ENCODE results near the gene TMA7B. TPM values are rescaled to one million over a fixed set of nuclear protein-coding genes. Genes with fewer than 3 reads are reported as not detected.

The TMA7B gene
- total RNA-seq, 3 donors from 2014 or later = 0.16 TPM; not detected in 2

- no peak overlapping the region for H3K4me3 ChIP-seq
- intact Hi-C loops (cut with DNase I; ENCODE audit: low total_unique reads) = no loop called here
- H3K36me3 ChIP-seq = no peaks in the 10 kb centered on the region
- no peaks in the 10 kb centered on the region for H3K27me3 ChIP-seq
- DNase-seq (ENCODE audit: low spot score in 2 of 2) = peak; percentile 66
- no peaks in the 10 kb centered on the region for H3K9me3 ChIP-seq
- TF ChIP-seq POLR2AphosphoS5 (IDR thresholded peaks at IDR 0.05) (peak in 1 of 3 donors; percentile 18), POLR2A (IDR thresholded peaks at IDR 0.05) (no peak)
- H3K27ac ChIP-seq = peak overlapping the region; percentile 73
- peaks cover 0 to 11% of the 10 kb centered on the region in 2 donors for H3K4me1 ChIP-seq
Measured at GRCh38 chr22:39967996-39968972, 8.1 kb downstream of the TMA7B start.

DNA sequence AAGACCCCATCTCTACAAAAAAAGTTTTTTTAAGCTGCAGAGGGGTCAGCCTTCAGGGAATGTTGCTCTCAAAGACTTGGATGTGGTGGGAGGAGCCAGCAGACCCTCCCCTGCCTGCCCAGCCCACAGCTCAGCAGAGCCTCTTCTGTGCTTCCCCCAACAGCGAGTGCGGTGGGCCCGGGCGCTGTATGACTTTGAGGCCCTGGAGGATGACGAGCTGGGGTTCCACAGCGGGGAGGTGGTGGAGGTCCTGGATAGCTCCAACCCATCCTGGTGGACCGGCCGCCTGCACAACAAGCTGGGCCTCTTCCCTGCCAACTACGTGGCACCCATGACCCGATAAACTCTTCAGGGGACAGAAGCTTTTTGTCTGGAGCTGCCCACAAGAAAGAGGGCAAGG, 10.5 kb downstream of the TMA7B start:
- H3K36me3 ChIP-seq = no peaks in the 10 kb centered on the region
- intact Hi-C loops (cut with DNase I; ENCODE audit: low total_unique reads) = no loop called here
- no peak overlapping the region for H3K4me3 ChIP-seq
- no peaks in the 10 kb centered on the region for H3K27me3 ChIP-seq
- TF ChIP-seq POLR2AphosphoS5 (IDR thresholded peaks at IDR 0.05) = no peak
- TF ChIP-seq POLR2A (IDR thresholded peaks at IDR 0.05) = no peak
- no peak for TF ChIP-seq CTCF (IDR thresholded peaks at IDR 0.05)
- no peak overlapping the region for H3K27ac ChIP-seq
- no peaks in the 10 kb centered on the region for H3K9me3 ChIP-seq
- H3K4me1 ChIP-seq = peaks cover 0 to 11% of the 10 kb centered on the region in 2 donors
- no peak for DNase-seq (ENCODE audit: low spot score in 2 of 2)

- no peaks in the 10 kb centered on the region for H3K4me1 ChIP-seq
- TF ChIP-seq POLR2AphosphoS5 (IDR thresholded peaks at IDR 0.05) (no peak), CTCF (IDR thresholded peaks at IDR 0.05) (no peak), POLR2A (IDR thresholded peaks at IDR 0.05) (no peak)
- no peaks in the 10 kb centered on the region for H3K36me3 ChIP-seq
- intact Hi-C loops (cut with DNase I; ENCODE audit: low total_unique reads) = no loop called here
- no peaks in the 10 kb centered on the region for H3K27me3 ChIP-seq
- H3K27ac ChIP-seq = no peak overlapping the region
- H3K4me3 ChIP-seq = no peak overlapping the region
- DNase-seq (ENCODE audit: low spot score in 2 of 2) = no peak
- H3K9me3 ChIP-seq = no peaks in the 10 kb centered on the region
Measured at GRCh38 chr22:39972641-39973040, 12.4 kb downstream of the TMA7B start.

- H3K27me3 ChIP-seq = no peaks in the 10 kb centered on the region
- H3K36me3 ChIP-seq = no peaks in the 10 kb centered on the region
- intact Hi-C loops (cut with DNase I; ENCODE audit: low total_unique reads) = no loop called here
Measured at GRCh38 chr22:39973656-39974055, 13.5 kb downstream of the TMA7B start.

DNA sequence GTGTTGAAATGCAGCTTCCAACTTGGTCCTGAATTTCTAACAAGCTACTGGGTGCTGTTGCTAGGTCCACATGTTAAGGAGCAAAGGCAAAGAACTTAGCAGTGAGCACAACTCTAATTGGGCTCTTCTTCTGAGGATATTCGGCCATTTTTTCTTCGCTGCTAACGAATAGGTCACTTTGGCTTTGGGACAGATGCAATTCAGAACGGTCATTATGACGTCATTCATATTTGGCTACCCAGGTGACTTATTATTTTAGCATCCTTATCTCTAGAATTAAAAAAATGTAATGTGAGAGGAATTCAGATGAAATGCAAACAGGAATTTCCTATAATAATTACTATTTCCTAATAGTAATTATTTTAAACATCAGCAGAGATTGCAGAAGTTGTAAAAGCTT, 13.9 kb downstream of the TMA7B start:
- no peaks in the 10 kb centered on the region for H3K9me3 ChIP-seq
- H3K27ac ChIP-seq = peak overlapping the region in 1 of 2 donors; percentile 45
- no peaks in the 10 kb centered on the region for H3K36me3 ChIP-seq
- intact Hi-C loops (cut with DNase I; ENCODE audit: low total_unique reads) = no loop called here
- TF ChIP-seq POLR2AphosphoS5 (IDR thresholded peaks at IDR 0.05) (no peak), CTCF (IDR thresholded peaks at IDR 0.05) (no peak), POLR2A (IDR thresholded peaks at IDR 0.05) (no peak)
- no peaks in the 10 kb centered on the region for H3K27me3 ChIP-seq
- DNase-seq (ENCODE audit: low spot score in 2 of 2) = no peak
- H3K4me1 ChIP-seq = no peaks in the 10 kb centered on the region
- no peak overlapping the region for H3K4me3 ChIP-seq

More at GRCh38 chr22:39973656-39974055, 13.5 kb downstream of the TMA7B start:
- peak overlapping the region in 1 of 2 donors; percentile 45 for H3K27ac ChIP-seq
- no peak for TF ChIP-seq POLR2A (IDR thresholded peaks at IDR 0.05)
- TF ChIP-seq POLR2AphosphoS5 (IDR thresholded peaks at IDR 0.05) = no peak
- TF ChIP-seq CTCF (IDR thresholded peaks at IDR 0.05) = no peak
- no peaks in the 10 kb centered on the region for H3K4me1 ChIP-seq
- DNase-seq (ENCODE audit: low spot score in 2 of 2) = peak in 1 of 2 donors; percentile 74
- no peaks in the 10 kb centered on the region for H3K9me3 ChIP-seq
- no peak overlapping the region for H3K4me3 ChIP-seq
